ENCODE results near the gene LRRFIP1. TPM values are rescaled to one million over a fixed set of nuclear protein-coding genes. Genes with fewer than 3 reads are reported as not detected.

LRRFIP1 gene
- total and polyA plus RNA-seq, 2 donors (not counting 1 experiment from before 2014, with no cell fraction given) = 42.0 to 139 TPM

GRCh38 chr2:237759176-237759575 lies 131.8 kb downstream of the LRRFIP1 start:
- WGBS (ENCODE audit: insufficient coverage) = 98% methylated on average over 9 of the region's 10 CpGs

More at GRCh38 chr2:237759176-237759575, 131.8 kb downstream of the LRRFIP1 start:
- Histone ChIP-seq H3K27ac (ENCODE audit: low read length in 2 of 2) (no peak overlapping the region), H4K20me1 (ENCODE audit: control insufficient read depth, insufficient read depth, low read length, poor library complexity, severe bottlenecking) (peaks cover 34% of the 10 kb centered on the region), H2AFZ (ENCODE audit: insufficient read depth, low read depth, low read length, poor library complexity, severe bottlenecking) (no peak overlapping the region), H3K4me1 (ENCODE audit: control insufficient read depth in 2 of 2, insufficient read depth in 2 of 2, low read length in 2 of 2) (no peaks in the 10 kb centered on the region), H3K27me3 (replicated peaks in 1 of 4; ENCODE audit: control extremely low read depth in 1 of 4, control insufficient read depth in 3 of 4, insufficient read depth in 4 of 4, low read length in 3 of 4) (no peaks in the 10 kb centered on the region), H3K9ac (ENCODE audit: low read length) (no peak overlapping the region), H3K9me3 (ENCODE audit: control extremely low read depth in 1 of 3, control insufficient read depth in 2 of 3, insufficient read depth in 1 of 3, low read length in 2 of 3) (no peaks in the 10 kb centered on the region), H3K79me2 (ENCODE audit: control insufficient read depth, insufficient read depth, low read length) (peaks cover 8% of the 10 kb centered on the region), H3K4me3 (ENCODE audit: control extremely low read depth in 1 of 5, extremely low read depth in 1 of 5, insufficient read depth in 1 of 5, low read depth in 2 of 5, low read length in 4 of 5) (no peak overlapping the region), H3K36me3 (replicated peaks in 1 of 2; ENCODE audit: control extremely low read depth in 1 of 2, control insufficient read depth in 1 of 2, extremely low read depth in 1 of 2, insufficient read depth in 2 of 2, low read length in 1 of 2) (peaks cover 7 to 94% of the 10 kb centered on the region in 2 experiments), H3K4me2 (replicated peaks; ENCODE audit: low read depth, low read length, poor library complexity, severe bottlenecking) (no peak overlapping the region)
- intact Hi-C loops (cut with micrococcal nuclease) = no loop called here
- TF ChIP-seq EZH2 (IDR thresholded peaks at IDR 0.05; ENCODE audit: borderline replicate concordance, insufficient read depth, low read depth, low read length, poor library complexity, severe bottlenecking) = no peak
- TF ChIP-seq, protein P1, sequence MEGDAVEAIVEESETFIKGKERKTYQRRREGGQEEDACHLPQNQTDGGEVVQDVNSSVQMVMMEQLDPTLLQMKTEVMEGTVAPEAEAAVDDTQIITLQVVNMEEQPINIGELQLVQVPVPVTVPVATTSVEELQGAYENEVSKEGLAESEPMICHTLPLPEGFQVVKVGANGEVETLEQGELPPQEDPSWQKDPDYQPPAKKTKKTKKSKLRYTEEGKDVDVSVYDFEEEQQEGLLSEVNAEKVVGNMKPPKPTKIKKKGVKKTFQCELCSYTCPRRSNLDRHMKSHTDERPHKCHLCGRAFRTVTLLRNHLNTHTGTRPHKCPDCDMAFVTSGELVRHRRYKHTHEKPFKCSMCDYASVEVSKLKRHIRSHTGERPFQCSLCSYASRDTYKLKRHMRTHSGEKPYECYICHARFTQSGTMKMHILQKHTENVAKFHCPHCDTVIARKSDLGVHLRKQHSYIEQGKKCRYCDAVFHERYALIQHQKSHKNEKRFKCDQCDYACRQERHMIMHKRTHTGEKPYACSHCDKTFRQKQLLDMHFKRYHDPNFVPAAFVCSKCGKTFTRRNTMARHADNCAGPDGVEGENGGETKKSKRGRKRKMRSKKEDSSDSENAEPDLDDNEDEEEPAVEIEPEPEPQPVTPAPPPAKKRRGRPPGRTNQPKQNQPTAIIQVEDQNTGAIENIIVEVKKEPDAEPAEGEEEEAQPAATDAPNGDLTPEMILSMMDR (IDR thresholded peaks at IDR 0.05) = no peak
- CTCF ChIA-PET = interaction anchor here (0.5 to 1.8 kb wide), 3 partner anchors 16 to 168 kb away, joined by 3 to 5 read pairs (median 4); no protein-coding TSS in a partner anchor
- no peaks in the 10 kb centered on the region for H3K9me3 Mint-ChIP-seq (ENCODE audit: insufficient read depth)
- H3K4me1 Mint-ChIP-seq = no peaks in the 10 kb centered on the region
- POLR2A ChIA-PET = no interaction called here
- H3K4me3 Mint-ChIP-seq = no peak overlapping the region
- H3K27ac Mint-ChIP-seq = no peak overlapping the region
- ATAC-seq (ENCODE audit: low read depth) (no peak), DNase-seq (no peak)
- no peaks in the 10 kb centered on the region for H3K27me3 Mint-ChIP-seq
